Measurements from ENCODE around the gene SCP2.

GRCh38 chr1:52943876-52944416 lies 16.9 kb downstream of the SCP2 start:
- TF ChIP-seq POLR2A (IDR thresholded peaks at IDR 0.05; ENCODE audit: low read depth, low read length) = no peak
- no peak for TF ChIP-seq CTCF (conservative IDR thresholded peaks at IDR 0.05; ENCODE audit: low read depth, low read length)
- no peak for TF ChIP-seq SMC3 (IDR thresholded peaks at IDR 0.05; ENCODE audit: low read depth, low read length)
- TF ChIP-seq FOS (IDR thresholded peaks at IDR 0.05; ENCODE audit: low read depth, low read length) = no peak
- TF ChIP-seq CHD1 (IDR thresholded peaks at IDR 0.05; ENCODE audit: low read depth, low read length) = no peak
- no peak for TF ChIP-seq CEBPB (IDR thresholded peaks at IDR 0.05; ENCODE audit: low read depth, low read length)
- no peak for TF ChIP-seq MXI1 (IDR thresholded peaks at IDR 0.05; ENCODE audit: borderline replicate concordance, low read depth, low read length)
- TF ChIP-seq RFX5 (IDR thresholded peaks at IDR 0.05; ENCODE audit: low read depth, low read length) = no peak
- TF ChIP-seq MAZ (IDR thresholded peaks at IDR 0.05; ENCODE audit: borderline replicate concordance, low read depth, low read length) = no peak
- no peak for TF ChIP-seq ELK1 (IDR thresholded peaks at IDR 0.05; ENCODE audit: borderline replicate concordance, low read depth, low read length)
- TF ChIP-seq USF2 (IDR thresholded peaks at IDR 0.05; ENCODE audit: low read depth, low read length) = no peak
